SJCRH30 (cell line): ENCODE results near the gene PLCD3. TPM values are rescaled to one million over a fixed set of nuclear protein-coding genes. Genes with fewer than 3 reads are reported as not detected.

ENCODE experiments used
- DNase-seq, 2 experiments: peaks; one replicate each; pipeline ENCODE4 v3.0.0-alpha.2; 2015 to 2020
- H3K27ac ChIP-seq: fragments of 250-450 bp; sonication (Bioruptor Pico); 2 replicates; pipeline ENCODE4 v1.5.1; 2020; ENCODE audit warnings: mild to moderate bottlenecking, moderate library complexity
- H3K27me3 ChIP-seq: fragments of 250-450 bp; sonication (Bioruptor Pico); 2 replicates; pipeline ENCODE4 v1.5.1; 2020; ENCODE audit warnings: mild to moderate bottlenecking, moderate library complexity
- H3K36me3 ChIP-seq: fragments of 250-450 bp; sonication (Bioruptor Pico); 2 replicates; pipeline ENCODE4 v1.5.1; 2020; ENCODE audit warnings: mild to moderate bottlenecking, moderate library complexity
- H3K4me1 ChIP-seq: fragments of 250-450 bp; sonication (Bioruptor Pico); 2 replicates; pipeline ENCODE4 v1.5.1; 2020; ENCODE audit warnings: mild to moderate bottlenecking, moderate library complexity
- H3K4me3 ChIP-seq: fragments of 250-450 bp; sonication (Bioruptor Pico); 2 replicates; pipeline ENCODE4 v1.5.1; 2020; ENCODE audit warnings: mild to moderate bottlenecking, moderate library complexity
- H3K9me3 ChIP-seq: fragments of 250-450 bp; sonication (Bioruptor Pico); replicated peaks from 2 replicates; pipeline ENCODE4 v1.5.1; 2020; ENCODE audit warnings: mild to moderate bottlenecking, moderate library complexity
- total RNA-seq: library from RNA; depleted of rRNA; stranded (reverse); fragments of >200 nt; shearing (Covaris generic); gene quantifications from 2 replicates; pipeline ENCODE4 v1.2.3, GENCODE V29; 2014

Gene PLCD3
- total RNA-seq, 1 experiment from 2014 or later, result 5.8 TPM

DNA sequence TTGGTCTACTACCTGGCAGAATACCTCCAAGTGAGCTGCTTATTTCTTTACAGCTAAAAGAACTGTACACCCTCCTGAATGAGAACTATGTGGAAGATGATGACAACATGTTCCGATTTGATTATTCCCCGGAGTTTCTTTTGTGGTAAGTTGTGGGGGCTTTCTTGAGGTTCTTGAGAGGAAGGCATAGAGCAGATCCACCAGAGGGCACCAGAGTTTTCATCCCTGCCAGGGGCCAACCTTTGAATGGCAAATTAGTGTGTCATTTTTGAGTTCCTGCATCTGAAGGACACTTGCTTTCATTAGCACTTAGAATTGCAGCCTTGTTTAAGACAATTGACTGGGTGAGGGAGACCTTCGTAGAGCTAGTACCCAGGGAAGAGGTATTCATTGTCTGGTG is 36.2 kb downstream of the PLCD3 start:
- Histone ChIP-seq H3K4me3 (no peak overlapping the region), H3K27ac (no peak overlapping the region), H3K9me3 (no peaks in the 10 kb centered on the region), H3K4me1 (peaks cover 9% of the 10 kb centered on the region; the same call in 1 of the 2 replicates), H3K36me3 (peaks cover 90% of the 10 kb centered on the region), H3K27me3 (no peaks in the 10 kb centered on the region)
- DNase-seq, result peak in 1 of 2 experiments; percentile 44

DNA sequence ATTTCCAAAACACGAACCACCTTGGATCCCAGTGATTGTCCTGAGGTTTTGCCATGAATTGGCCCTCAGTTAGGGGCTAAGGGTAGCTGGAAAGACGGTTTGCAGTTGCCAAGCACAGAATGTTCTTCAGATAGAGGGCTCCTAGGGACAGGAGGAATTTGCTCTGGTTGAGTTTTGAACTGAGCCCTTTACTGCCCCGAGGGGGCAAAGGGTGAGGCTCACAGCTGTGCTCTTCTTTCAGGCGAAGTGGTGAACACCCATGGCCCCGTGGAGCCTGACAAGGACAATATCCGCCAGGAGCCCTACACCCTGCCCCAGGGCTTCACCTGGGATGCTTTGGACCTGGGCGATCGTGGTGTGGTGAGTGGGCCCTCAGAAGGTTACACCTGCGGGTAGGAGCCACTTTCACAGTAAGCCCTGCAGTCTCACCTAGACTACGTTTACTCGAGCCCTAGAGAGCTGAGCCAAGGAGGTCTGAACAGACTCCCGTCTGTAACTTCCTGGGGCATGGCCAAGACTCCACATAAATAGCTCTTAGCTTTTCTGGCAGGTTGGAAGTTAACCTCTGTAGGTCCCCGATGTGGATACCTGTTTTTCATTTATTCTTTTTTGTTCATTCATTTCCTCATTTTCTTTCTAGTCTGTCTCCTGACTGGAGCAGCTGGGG is 38.7 kb downstream of the PLCD3 start:
- no peaks in the 10 kb centered on the region for H3K9me3 ChIP-seq
- peaks cover 87% of the 10 kb centered on the region for H3K36me3 ChIP-seq
- H3K4me1 ChIP-seq, result peaks cover 9% of the 10 kb centered on the region; the same call in 1 of the 2 replicates
- peak overlapping the region; percentile 8; the same call in 1 of the 2 replicates for H3K27ac ChIP-seq
- no peak overlapping the region for H3K4me3 ChIP-seq
- no peaks in the 10 kb centered on the region for H3K27me3 ChIP-seq
- no peak for DNase-seq

DNA sequence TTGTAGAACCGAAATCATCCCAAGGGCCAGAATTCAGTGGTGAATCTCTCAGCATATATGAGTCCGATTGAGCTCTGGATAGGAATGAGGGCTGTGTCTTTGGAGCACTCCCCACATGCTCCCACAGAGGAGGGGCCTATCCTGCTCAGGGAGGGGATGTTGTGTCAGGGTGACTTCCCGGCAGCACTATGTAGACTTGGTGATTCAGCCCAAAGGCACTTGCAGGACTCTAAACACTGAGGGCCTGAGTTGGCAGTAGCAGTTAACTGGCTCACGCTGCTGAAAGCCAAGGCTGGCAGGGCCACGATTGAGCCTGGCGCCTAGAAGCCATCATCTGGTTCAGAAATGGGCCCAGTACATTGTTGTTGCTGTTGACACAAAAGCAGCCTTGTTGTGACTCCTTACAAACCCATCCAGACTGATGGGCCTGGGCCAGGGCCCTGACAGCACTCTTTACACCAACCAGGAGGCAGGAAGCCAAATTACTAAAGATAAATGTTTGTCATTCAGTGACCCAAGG is 39.3 kb downstream of the PLCD3 start:
- Histone ChIP-seq H3K9me3 (no peaks in the 10 kb centered on the region), H3K36me3 (peaks cover 81% of the 10 kb centered on the region), H3K27ac (peak overlapping the region; percentile 8; the same call in 1 of the 2 replicates), H3K4me1 (peaks cover 9% of the 10 kb centered on the region; the same call in 1 of the 2 replicates), H3K27me3 (no peaks in the 10 kb centered on the region), H3K4me3 (no peak overlapping the region)
- DNase-seq, result peak; percentile 27 to 33

DNA sequence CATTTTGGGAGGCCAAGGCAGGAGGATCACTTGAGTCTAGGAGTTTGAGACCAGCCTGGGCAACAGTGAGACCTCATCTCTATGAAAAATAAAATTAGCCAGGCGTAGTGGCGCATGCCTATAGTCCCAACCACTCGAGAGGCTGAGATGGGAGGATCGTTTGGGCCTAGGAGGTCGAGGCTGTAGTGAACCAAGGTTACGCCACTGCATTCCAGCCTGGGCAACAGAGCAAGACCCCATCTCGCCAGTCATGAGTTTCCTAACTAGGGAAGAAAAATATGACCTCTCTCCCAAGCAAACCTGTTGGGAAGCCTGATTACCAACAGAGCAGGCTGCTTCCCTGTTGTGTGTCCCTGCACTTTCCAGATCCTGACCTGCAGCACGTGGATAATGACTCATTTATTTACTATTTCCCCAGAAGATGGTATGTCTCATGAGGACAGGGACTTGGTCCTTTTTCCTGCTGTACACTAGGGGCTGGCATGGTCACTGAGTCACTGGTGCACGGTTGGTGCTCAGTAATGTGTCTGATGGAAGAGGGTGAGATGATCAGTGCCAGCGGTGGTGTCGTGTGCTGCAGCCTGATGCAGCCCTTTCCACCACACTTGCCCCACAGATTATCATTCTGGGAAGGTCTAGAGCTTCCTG is 40.4 kb downstream of the PLCD3 start:
- no peak overlapping the region for H3K27ac ChIP-seq

DNA sequence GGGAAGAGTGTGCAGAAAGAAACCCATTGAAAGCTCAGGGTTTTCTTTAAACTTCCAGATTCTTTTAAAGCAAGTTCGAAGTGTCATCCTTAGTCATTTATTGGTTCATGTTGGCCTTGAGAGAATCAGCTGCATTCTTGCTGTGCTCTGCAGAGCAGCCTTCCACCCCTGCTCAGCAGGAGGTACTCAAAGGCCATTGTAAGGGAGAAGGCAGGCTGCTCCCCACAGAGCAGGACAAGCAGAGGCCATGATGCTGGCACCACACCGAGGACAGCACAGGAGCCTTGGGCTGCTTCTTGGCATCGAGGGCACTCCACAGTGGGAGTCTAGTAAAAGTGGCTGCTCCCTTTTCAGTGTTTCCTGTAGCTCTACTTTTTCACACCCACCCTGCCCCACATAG is 41.6 kb downstream of the PLCD3 start:
- H3K36me3 ChIP-seq, result peaks cover 78% of the 10 kb centered on the region

More for the DNA sequence above, 40.4 kb downstream of the PLCD3 start:
- no peaks in the 10 kb centered on the region for H3K9me3 ChIP-seq
- peaks cover 9% of the 10 kb centered on the region; the same call in 1 of the 2 replicates for H3K4me1 ChIP-seq
- H3K4me3 ChIP-seq, result no peak overlapping the region
- H3K36me3 ChIP-seq, result peaks cover 79% of the 10 kb centered on the region
- no peaks in the 10 kb centered on the region for H3K27me3 ChIP-seq
- DNase-seq, result no peak

DNA sequence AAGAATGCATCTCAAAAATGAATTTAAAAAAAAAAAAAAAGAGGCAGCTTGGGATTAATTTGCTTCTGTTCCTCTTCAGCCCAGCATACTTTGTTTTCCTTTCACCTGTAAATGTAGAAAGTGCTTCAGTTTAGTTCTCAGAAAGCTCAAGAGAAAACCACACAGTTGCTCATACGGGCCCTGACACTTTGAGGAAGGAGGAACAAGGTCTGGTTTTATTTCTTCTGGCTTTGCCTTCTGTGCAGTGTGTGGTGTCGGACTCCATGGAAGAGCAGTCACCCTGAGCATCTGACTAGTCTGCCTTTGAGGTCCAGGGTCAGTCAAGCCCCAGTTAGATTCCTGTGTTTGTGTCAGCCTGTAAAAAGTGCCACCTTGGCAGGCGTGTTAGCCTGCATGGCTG is 43.6 kb downstream of the PLCD3 start:
- Histone ChIP-seq H3K36me3 (peaks cover 75% of the 10 kb centered on the region), H3K4me1 (peaks cover 9% of the 10 kb centered on the region; the same call in 1 of the 2 replicates), H3K4me3 (no peak overlapping the region), H3K27me3 (no peaks in the 10 kb centered on the region), H3K27ac (no peak overlapping the region), H3K9me3 (peaks cover 3% of the 10 kb centered on the region; the same call in 1 of the 2 replicates)
- no peak for DNase-seq

More for the DNA sequence above, 41.6 kb downstream of the PLCD3 start:
- Histone ChIP-seq H3K9me3 (no peaks in the 10 kb centered on the region), H3K4me1 (peaks cover 9% of the 10 kb centered on the region; the same call in 1 of the 2 replicates), H3K27ac (no peak overlapping the region), H3K4me3 (no peak overlapping the region), H3K27me3 (no peaks in the 10 kb centered on the region)
- DNase-seq, result no peak

DNA sequence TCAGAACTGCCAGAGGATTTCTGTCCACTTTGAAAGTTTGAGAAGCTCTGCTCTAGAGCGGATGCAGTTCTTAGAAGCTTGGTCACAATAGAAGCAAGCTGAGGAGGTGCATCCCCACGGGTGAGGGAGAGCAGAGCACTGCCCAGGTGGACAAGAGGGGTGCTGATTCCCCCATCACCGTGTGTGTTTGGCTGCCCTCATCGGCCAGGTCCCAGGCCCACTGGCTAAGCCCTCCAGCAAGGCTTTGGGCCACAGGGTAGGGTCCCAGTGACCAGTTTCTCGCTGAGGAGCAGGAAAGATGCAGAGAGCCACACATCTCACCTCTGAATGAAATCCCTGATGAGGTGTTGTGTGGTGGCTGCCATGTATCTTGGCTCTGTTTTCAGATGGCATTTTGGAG is 44.3 kb downstream of the PLCD3 start:
- Histone ChIP-seq H3K27me3 (no peaks in the 10 kb centered on the region), H3K27ac (no peak overlapping the region), H3K4me1 (peaks cover 3% of the 10 kb centered on the region; the same call in 1 of the 2 replicates), H3K9me3 (peaks cover 3% of the 10 kb centered on the region; the same call in 1 of the 2 replicates), H3K4me3 (no peak overlapping the region), H3K36me3 (peaks cover 75% of the 10 kb centered on the region)
- DNase-seq, result no peak

DNA sequence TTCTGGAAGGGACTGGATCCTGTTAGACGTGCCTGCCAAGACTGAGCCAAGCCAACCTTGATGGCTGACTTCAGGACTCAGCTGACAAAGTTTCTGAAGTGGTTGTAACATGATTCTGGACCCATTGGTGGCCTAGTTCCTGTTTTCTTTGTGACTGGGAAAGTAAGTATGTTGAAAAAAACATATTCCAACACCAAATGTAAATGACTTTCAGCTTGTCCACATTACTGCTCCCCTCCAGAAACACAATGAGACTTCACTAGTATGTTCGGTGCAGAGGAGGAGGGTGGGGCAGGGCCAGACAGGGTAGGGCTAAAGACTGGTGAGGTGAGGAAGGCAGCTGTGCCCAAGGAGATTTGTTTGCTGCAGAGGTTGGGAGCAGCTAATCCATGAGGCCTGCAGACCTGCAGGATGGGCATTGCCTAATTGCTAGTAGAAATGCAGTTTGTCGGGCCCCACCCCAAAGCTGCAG is 44.8 kb downstream of the PLCD3 start:
- Histone ChIP-seq H3K27me3 (no peaks in the 10 kb centered on the region), H3K36me3 (peaks cover 75% of the 10 kb centered on the region), H3K27ac (no peak overlapping the region), H3K9me3 (peaks cover 3% of the 10 kb centered on the region; the same call in 1 of the 2 replicates), H3K4me1 (no peaks in the 10 kb centered on the region), H3K4me3 (no peak overlapping the region)
- DNase-seq, result no peak

DNA sequence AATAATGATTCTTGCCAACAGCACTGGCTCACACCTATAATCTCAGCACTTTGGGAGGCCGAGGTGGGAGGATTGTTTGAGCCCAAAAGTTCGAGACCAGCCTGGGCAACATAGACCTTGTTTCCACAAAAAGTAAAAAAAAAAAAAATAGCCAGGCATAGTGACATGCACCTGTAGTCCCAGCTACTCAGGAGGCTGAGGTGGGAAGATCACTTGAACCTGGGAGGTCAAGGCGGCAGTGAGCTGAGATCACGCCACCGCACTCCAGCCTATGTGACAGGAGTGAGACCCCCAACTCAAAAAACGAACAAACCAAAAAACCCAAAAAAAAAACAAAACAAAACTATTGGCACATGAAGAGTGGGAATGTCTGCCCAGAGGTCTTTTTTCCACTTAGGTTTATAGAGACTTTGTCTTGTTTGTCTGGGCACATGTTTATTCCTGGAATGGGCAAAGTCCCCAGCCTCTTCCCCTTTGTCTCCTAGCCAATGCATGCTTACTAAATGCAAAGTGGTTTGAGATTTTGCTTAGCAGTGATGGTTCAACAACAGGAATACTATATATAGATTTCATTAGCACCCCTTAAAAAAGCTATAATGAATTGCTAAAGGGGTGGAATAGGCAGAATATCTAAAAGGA is 45.3 kb downstream of the PLCD3 start:
- Histone ChIP-seq H3K27ac (no peak overlapping the region), H3K4me3 (no peak overlapping the region), H3K9me3 (peaks cover 3% of the 10 kb centered on the region; the same call in 1 of the 2 replicates), H3K27me3 (no peaks in the 10 kb centered on the region), H3K4me1 (no peaks in the 10 kb centered on the region), H3K36me3 (peaks cover 78% of the 10 kb centered on the region)
- DNase-seq, result no peak

DNA sequence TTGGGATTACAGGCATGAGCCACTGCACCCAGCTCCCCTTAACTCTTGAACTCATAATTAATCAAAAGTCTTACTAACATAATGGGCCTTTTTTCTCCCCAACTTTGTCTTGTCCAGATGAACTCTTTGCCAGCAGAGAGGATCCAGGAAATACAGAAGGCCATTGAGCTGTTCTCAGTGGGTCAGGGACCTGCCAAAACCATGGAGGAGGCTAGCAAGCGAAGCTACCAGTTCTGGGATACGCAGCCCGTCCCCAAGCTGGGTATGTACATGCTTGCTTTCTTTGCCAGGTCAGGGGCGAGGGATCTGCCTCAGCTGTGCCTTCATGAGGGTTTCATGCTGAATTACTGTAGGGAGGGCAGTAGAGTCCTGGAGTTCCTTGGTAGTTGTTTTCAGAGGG is 45.9 kb downstream of the PLCD3 start:
- Histone ChIP-seq H3K27ac (no peak overlapping the region), H3K27me3 (no peaks in the 10 kb centered on the region), H3K9me3 (peaks cover 3% of the 10 kb centered on the region; the same call in 1 of the 2 replicates), H3K4me1 (no peaks in the 10 kb centered on the region), H3K36me3 (peaks cover 78% of the 10 kb centered on the region), H3K4me3 (no peak overlapping the region)
- no peak for DNase-seq

DNA sequence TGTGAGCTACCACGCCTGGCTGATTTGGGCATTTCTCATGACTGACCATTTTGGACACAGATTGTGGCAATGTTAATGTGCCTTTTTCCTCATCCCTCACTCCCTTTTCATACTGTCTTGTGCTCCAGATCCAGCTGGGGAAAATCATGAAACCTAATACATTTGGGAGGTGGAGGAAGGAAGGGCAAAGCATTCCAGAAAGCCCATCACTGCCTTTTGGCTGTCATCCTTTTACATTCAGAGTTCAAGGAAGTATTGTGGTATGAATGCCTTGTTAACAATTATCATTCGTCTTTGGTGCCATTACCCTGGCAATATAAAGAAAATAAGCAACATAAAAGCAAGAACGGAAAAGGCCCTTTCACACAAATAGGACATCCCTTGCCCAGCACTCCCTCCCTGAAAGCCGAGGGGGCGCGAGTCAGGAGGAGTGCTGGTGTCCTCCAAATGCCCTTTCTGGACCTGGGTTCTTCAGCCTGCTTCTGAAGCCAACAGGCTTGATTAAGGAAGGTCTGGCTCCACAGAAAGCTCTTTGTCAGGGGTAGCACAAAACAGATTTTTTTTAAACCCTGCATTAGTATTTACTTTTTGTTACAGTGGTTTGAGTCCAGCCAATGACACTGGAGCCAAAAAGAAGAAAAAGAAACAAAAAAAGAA is 51.1 kb downstream of the PLCD3 start:
- H3K9me3 ChIP-seq, result peaks cover 3% of the 10 kb centered on the region; the same call in 1 of the 2 replicates
- DNase-seq, result no peak
- H3K27me3 ChIP-seq, result no peaks in the 10 kb centered on the region
- H3K36me3 ChIP-seq, result peaks cover 58% of the 10 kb centered on the region
- H3K27ac ChIP-seq, result no peak overlapping the region
- H3K4me1 ChIP-seq, result no peaks in the 10 kb centered on the region
- H3K4me3 ChIP-seq, result no peak overlapping the region

DNA sequence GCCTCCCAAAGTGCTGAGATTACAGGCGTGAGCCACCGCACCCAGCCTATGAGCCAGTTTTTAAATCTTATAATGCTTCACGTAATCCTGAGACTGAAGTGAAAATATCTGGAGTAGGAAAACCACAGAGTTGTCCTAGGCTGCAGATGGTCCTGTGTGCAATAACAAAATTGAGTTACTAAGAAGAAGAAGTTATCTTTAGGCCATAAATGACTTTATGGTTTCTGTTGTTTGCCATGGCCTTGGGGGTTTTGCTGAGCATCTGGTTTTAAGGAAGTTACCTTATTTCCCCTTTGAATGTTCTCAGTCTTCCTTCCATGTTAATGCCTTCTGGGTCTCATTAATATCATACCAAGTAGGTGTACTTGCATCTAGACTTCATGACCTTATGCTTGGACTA is 54.7 kb downstream of the PLCD3 start:
- no peaks in the 10 kb centered on the region for H3K4me1 ChIP-seq
- H3K27ac ChIP-seq, result no peak overlapping the region
- H3K9me3 ChIP-seq, result no peaks in the 10 kb centered on the region
- H3K27me3 ChIP-seq, result no peaks in the 10 kb centered on the region
- DNase-seq, result no peak
- no peak overlapping the region for H3K4me3 ChIP-seq
- H3K36me3 ChIP-seq, result peaks cover 49% of the 10 kb centered on the region

DNA sequence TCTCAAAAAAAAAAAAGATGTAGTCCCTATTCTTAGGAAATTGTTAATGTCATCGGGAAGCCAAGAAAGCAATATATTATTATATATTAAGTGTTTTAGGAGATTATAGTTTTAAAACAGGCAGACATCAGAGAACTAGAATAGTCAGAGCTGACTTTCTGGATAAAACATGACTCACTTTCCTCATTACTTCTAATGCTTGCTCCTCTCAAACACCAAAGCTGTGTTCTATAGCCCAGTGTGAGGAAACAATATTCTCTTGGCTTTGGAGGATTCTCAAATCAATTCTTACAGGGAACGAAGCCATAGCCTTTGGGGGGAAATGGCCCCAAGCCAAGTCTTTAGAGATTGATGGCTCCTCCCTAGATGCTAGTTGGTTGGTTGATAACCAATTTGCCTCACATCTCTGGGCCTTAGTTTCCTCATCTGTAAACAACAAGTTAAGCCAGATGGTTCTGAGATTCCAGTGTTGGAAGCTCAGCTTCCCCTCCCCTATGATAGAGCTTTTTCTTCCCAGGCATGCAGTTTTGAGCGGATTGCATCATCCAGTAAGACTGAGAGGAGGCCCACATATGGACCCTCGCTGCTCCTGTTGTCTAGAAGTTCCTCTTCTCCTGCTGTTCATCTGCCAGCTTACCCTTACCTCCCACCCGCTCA is 58.8 kb downstream of the PLCD3 start:
- Histone ChIP-seq H3K27ac (no peak overlapping the region), H3K4me1 (no peaks in the 10 kb centered on the region), H3K36me3 (peaks cover 47% of the 10 kb centered on the region), H3K9me3 (no peaks in the 10 kb centered on the region), H3K4me3 (no peak overlapping the region), H3K27me3 (no peaks in the 10 kb centered on the region)
- DNase-seq, result no peak

DNA sequence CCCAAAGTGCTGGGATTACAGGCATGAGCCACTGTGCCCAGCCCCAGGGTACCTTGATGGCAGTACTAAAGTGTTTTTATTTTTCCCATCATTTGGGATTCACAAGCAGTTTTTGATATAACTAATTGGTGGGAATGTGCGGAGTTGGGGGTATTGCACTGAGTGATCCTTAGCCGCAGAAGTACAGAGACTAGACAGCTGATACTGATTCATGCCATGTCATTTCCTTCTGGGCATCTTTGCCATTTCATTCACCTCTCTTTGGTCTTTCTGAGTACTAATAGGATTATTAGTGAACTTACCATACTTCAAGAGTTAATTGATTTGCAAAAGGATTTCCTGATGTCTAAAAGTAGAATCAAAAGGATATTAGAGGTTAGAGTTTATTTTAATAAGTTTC is 61.5 kb downstream of the PLCD3 start:
- H3K27me3 ChIP-seq, result no peaks in the 10 kb centered on the region
- H3K36me3 ChIP-seq, result peaks cover 53% of the 10 kb centered on the region
- H3K4me1 ChIP-seq, result no peaks in the 10 kb centered on the region
- no peak overlapping the region for H3K4me3 ChIP-seq
- no peak for DNase-seq
- no peak overlapping the region for H3K27ac ChIP-seq
- no peaks in the 10 kb centered on the region for H3K9me3 ChIP-seq
